ENCODE results near the gene KDM2B. TPM values are rescaled to one million over a fixed set of nuclear protein-coding genes. Genes with fewer than 3 reads are reported as not detected.
"Not testable (repeated sequence)": the region's sequence is repeated elsewhere in the genome, so short reads cannot be mapped to it uniquely, and the experiment has no call there.

The KDM2B gene
- polyA plus RNA-seq, 1 of the 3 experiments (the other 2 are of a cell fraction): 11.5 TPM

DNA sequence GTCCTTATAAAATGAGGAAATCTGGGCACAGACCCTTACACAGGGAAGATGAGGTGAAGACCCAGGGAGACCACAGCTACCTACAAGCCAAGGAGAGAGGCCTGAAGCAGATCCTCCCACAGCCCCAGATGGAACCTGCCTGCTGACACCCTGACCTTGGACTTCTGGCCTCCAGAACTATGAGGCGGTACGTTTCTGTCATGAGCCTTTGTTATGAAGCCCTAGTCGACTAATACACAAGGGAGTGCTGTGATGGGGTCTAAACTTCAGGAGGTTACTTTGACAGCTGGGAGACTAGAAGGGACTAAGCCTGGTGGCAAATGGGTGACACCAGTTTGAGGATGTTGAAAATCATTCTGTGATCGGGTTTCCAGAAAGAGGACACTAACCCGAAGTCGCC, 95.9 kb downstream of the KDM2B start:
- no peaks in the 10 kb centered on the region for H3F3A ChIP-seq (replicated peaks; ENCODE audit: insufficient read depth)
- no peak for DNase-seq
- no peaks in the 10 kb centered on the region for H3K9me2 ChIP-seq
- H3K36me3 ChIP-seq (replicated peaks in 1 of 2; ENCODE audit: control insufficient read depth in 1 of 2, insufficient read depth in 2 of 2, low read length in 1 of 2): peaks cover 0 to 3% of the 10 kb centered on the region in 2 experiments
- TF ChIP-seq FOSL2 (IDR thresholded peaks at IDR 0.05; ENCODE audit: borderline replicate concordance, low read depth) (no peak), GATA2 (CRISPR knock-in tag; IDR thresholded peaks at IDR 0.05) (no peak), USF2 (IDR thresholded peaks at IDR 0.05; ENCODE audit: borderline replicate concordance, low read depth, low read length) (no peak), TAF1 (IDR thresholded peaks at IDR 0.05; ENCODE audit: borderline replicate concordance, low read depth, low read length) (no peak), NRF1 (IDR thresholded peaks at IDR 0.05; ENCODE audit: low read depth, low read length) (no peak), SMC3 (IDR thresholded peaks at IDR 0.05; ENCODE audit: low read depth, low read length) (no peak), RXRA (IDR thresholded peaks at IDR 0.05; ENCODE audit: borderline replicate concordance, low read depth) (no peak), TEAD4 (IDR thresholded peaks at IDR 0.05; ENCODE audit: borderline replicate concordance, insufficient read depth) (no peak), USF1 (IDR thresholded peaks at IDR 0.05; ENCODE audit: borderline replicate concordance, low read depth) (no peak), SIN3A (IDR thresholded peaks at IDR 0.05; ENCODE audit: borderline replicate concordance, low read depth, low read length) (no peak), EZH2phosphoT487 (IDR thresholded peaks at IDR 0.05; ENCODE audit: borderline replicate concordance, low read depth) (no peak), MXI1 (IDR thresholded peaks at IDR 0.05; ENCODE audit: low read depth, low read length) (no peak), POLR2AphosphoS5 (IDR thresholded peaks at IDR 0.05; ENCODE audit: low read depth, low read length) (no peak), MEF2A (IDR thresholded peaks at IDR 0.05; ENCODE audit: borderline replicate concordance, low read depth) (no peak)
- TF ChIP-seq, protein P1, sequence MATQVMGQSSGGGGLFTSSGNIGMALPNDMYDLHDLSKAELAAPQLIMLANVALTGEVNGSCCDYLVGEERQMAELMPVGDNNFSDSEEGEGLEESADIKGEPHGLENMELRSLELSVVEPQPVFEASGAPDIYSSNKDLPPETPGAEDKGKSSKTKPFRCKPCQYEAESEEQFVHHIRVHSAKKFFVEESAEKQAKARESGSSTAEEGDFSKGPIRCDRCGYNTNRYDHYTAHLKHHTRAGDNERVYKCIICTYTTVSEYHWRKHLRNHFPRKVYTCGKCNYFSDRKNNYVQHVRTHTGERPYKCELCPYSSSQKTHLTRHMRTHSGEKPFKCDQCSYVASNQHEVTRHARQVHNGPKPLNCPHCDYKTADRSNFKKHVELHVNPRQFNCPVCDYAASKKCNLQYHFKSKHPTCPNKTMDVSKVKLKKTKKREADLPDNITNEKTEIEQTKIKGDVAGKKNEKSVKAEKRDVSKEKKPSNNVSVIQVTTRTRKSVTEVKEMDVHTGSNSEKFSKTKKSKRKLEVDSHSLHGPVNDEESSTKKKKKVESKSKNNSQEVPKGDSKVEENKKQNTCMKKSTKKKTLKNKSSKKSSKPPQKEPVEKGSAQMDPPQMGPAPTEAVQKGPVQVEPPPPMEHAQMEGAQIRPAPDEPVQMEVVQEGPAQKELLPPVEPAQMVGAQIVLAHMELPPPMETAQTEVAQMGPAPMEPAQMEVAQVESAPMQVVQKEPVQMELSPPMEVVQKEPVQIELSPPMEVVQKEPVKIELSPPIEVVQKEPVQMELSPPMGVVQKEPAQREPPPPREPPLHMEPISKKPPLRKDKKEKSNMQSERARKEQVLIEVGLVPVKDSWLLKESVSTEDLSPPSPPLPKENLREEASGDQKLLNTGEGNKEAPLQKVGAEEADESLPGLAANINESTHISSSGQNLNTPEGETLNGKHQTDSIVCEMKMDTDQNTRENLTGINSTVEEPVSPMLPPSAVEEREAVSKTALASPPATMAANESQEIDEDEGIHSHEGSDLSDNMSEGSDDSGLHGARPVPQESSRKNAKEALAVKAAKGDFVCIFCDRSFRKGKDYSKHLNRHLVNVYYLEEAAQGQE (IDR thresholded peaks at IDR 0.05; ENCODE audit: low read depth, low read length): no peak
- no peaks in the 10 kb centered on the region for H3K4me1 ChIP-seq (ENCODE audit: control insufficient read depth in 1 of 2, insufficient read depth in 2 of 2, low read depth in 1 of 2, low read length in 1 of 2)
- no peaks in the 10 kb centered on the region for H4K20me1 ChIP-seq (ENCODE audit: insufficient read depth)
- ChIA-PET CTCF (interaction anchor here (0.8 to 1.5 kb wide), 2 partner anchors 9 to 141 kb away, joined by 4 to 7 read pairs; partner anchors contain the start of gene ORAI1), POLR2A (no interaction called here)
- no peaks in the 10 kb centered on the region for H3K9me3 ChIP-seq
- no peak overlapping the region for H2AFZ ChIP-seq (ENCODE audit: low read depth)
- no peaks in the 10 kb centered on the region for H3K27me3 ChIP-seq (ENCODE audit: insufficient read depth)
- no peak overlapping the region for H3K4me3 ChIP-seq (ENCODE audit: low read depth in 2 of 2, low read length in 1 of 2)
- no peaks in the 10 kb centered on the region for H3K79me2 ChIP-seq (ENCODE audit: insufficient read depth)
- no peak overlapping the region for H3K9ac ChIP-seq
- no peak overlapping the region for H3K27ac ChIP-seq (ENCODE audit: low read depth in 2 of 2, low read length in 1 of 2)
- 88% methylated on average over 6 of the region's 6 CpGs for WGBS (ENCODE audit: low lambda C conversion rate)
- no peak overlapping the region for H3K4me2 ChIP-seq

DNA sequence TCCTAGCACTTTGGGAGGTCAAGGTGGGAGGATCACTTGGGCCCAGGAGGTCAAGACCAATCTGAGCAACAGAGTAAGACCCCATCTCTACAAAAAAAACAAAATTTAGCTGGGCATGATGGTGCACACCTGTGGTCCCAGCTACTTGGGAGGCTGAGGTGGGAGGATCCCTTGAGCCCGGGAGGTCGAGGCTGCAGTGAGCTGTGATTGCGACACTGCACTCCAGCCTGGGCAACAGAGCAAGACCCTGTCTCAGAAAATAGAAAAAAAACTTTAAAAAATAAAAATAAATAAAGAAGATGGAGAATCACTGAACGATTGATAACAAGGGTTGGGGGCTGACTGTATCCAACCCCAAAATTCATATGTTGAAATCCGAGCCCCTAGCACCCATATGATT, 96.3 kb downstream of the KDM2B start:
- H3K27me3 ChIP-seq (ENCODE audit: insufficient read depth); H3F3A ChIP-seq (replicated peaks; ENCODE audit: insufficient read depth); DNase-seq; H3K79me2 ChIP-seq (ENCODE audit: insufficient read depth); H3K4me3 ChIP-seq (ENCODE audit: low read depth in 2 of 2, low read length in 1 of 2); H3K27ac ChIP-seq (ENCODE audit: low read depth in 2 of 2, low read length in 1 of 2); H3K4me1 ChIP-seq (ENCODE audit: control insufficient read depth in 1 of 2, insufficient read depth in 2 of 2, low read depth in 1 of 2, low read length in 1 of 2); POLR2A ChIA-PET; H3K9ac ChIP-seq; H3K4me2 ChIP-seq; H3K9me2 ChIP-seq; H3K36me3 ChIP-seq (replicated peaks in 1 of 2; ENCODE audit: control insufficient read depth in 1 of 2, insufficient read depth in 2 of 2, low read length in 1 of 2); H4K20me1 ChIP-seq (ENCODE audit: insufficient read depth); H3K9me3 ChIP-seq; H2AFZ ChIP-seq (ENCODE audit: low read depth): not testable (repeated sequence)
- 90% methylated on average over 5 of the region's 5 CpGs for WGBS (ENCODE audit: low lambda C conversion rate)
- CTCF ChIA-PET: interaction anchor here (0.8 to 1.5 kb wide), 3 partner anchors 10 to 142 kb away, joined by 3 to 7 read pairs (median 4); partner anchors contain the start of gene ORAI1

Measured in SK-N-SH (cell line).